ENCODE measurements around the gene CCDC24. TPM values are rescaled to one million over a fixed set of nuclear protein-coding genes. Genes with fewer than 3 reads are reported as not detected.

Gene CCDC24
- total and polyA plus RNA-seq, 2 donors (not counting 3 experiments of a cell fraction or from before 2014, with no cell fraction given): 2.2 to 3.1 TPM

- BruUV-seq (replicated peaks): no TSS peak
- Histone ChIP-seq H3K4me3 (replicated peaks in 1 of 3; ENCODE audit: insufficient read depth in 1 of 3, low read depth in 1 of 3, low read length in 3 of 3) (no peak overlapping the region), H3K79me2 (ENCODE audit: control insufficient read depth, insufficient read depth, low read length) (peaks cover 23% of the 10 kb centered on the region), H3K36me3 (ENCODE audit: control insufficient read depth in 2 of 2, extremely low read depth in 1 of 2, insufficient read depth in 2 of 2, low read length in 2 of 2) (peaks cover 0 to 10% of the 10 kb centered on the region in 2 experiments), H3K4me2 (ENCODE audit: insufficient read depth, low read length) (no peak overlapping the region), H3K4me1 (ENCODE audit: control insufficient read depth, extremely low read depth, insufficient read depth, low read length) (peaks cover 14% of the 10 kb centered on the region), H3K9ac (replicated peaks; ENCODE audit: extremely low read depth, insufficient read depth, low read length) (no peak overlapping the region), H3K9me3 (replicated peaks; ENCODE audit: control insufficient read depth, insufficient read depth, low read length) (no peaks in the 10 kb centered on the region), H4K20me1 (replicated peaks; ENCODE audit: control insufficient read depth, extremely low read depth, insufficient read depth, low read length) (no peaks in the 10 kb centered on the region), H3K27ac (ENCODE audit: insufficient read depth, low read depth, low read length) (no peak overlapping the region), H3K9me1 (replicated peaks; ENCODE audit: control insufficient read depth, extremely low read depth, insufficient read depth, low read length) (no peaks in the 10 kb centered on the region), H3K27me3 (ENCODE audit: control insufficient read depth in 2 of 2, insufficient read depth in 2 of 2, low read length in 2 of 2) (no peaks in the 10 kb centered on the region), H2AFZ (ENCODE audit: low read depth, low read length) (no peak overlapping the region)
- DNase-seq (ENCODE audit: low read depth, low spot score): no peak
- POLR2A ChIA-PET: no interaction called here
- dilution Hi-C loops (cut with MboI; ENCODE audit: extremely low pct_ligation_motif_present, low sequenced_read_pairs) (no loop called here), intact Hi-C loops (cut with micrococcal nuclease) (no loop called here)
- FAIRE-seq: no peak
- CTCF ChIA-PET: no interaction called here
- TF ChIP-seq POLR2A (IDR thresholded peaks at IDR 0.05; ENCODE audit: low read depth, low read length) (no peak), JUN (IDR thresholded peaks at IDR 0.05; ENCODE audit: borderline replicate concordance, insufficient read depth, insufficient read length, low read depth) (no peak), GATA2 (IDR thresholded peaks at IDR 0.05; ENCODE audit: insufficient read depth, insufficient read length, low read depth, low read length) (no peak), EZH2 (IDR thresholded peaks at IDR 0.05; ENCODE audit: borderline replicate concordance, low read depth, low read length, severe bottlenecking) (no peak), MYC (IDR thresholded peaks at IDR 0.05; ENCODE audit: low read depth, low read length) (no peak), POLR2AphosphoS5 (IDR thresholded peaks at IDR 0.05; ENCODE audit: insufficient read depth, low read depth, low read length) (no peak), FOS (IDR thresholded peaks at IDR 0.05; ENCODE audit: borderline replicate concordance, insufficient read depth, low read length) (no peak)
- TF ChIP-seq, protein P1, sequence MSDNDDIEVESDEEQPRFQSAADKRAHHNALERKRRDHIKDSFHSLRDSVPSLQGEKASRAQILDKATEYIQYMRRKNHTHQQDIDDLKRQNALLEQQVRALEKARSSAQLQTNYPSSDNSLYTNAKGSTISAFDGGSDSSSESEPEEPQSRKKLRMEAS (IDR thresholded peaks at IDR 0.05; ENCODE audit: insufficient read depth, insufficient read length): no peak
- TF ChIP-seq, protein P2, sequence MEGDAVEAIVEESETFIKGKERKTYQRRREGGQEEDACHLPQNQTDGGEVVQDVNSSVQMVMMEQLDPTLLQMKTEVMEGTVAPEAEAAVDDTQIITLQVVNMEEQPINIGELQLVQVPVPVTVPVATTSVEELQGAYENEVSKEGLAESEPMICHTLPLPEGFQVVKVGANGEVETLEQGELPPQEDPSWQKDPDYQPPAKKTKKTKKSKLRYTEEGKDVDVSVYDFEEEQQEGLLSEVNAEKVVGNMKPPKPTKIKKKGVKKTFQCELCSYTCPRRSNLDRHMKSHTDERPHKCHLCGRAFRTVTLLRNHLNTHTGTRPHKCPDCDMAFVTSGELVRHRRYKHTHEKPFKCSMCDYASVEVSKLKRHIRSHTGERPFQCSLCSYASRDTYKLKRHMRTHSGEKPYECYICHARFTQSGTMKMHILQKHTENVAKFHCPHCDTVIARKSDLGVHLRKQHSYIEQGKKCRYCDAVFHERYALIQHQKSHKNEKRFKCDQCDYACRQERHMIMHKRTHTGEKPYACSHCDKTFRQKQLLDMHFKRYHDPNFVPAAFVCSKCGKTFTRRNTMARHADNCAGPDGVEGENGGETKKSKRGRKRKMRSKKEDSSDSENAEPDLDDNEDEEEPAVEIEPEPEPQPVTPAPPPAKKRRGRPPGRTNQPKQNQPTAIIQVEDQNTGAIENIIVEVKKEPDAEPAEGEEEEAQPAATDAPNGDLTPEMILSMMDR (IDR thresholded peaks at IDR 0.05; ENCODE audit: extremely low read depth in 1 of 2, insufficient read depth in 1 of 2, low read depth in 1 of 2, low read length in 2 of 2): no peak
Observed at GRCh38 chr1:43983253-43983899, 8.0 kb upstream of the CCDC24 start.

All from endothelial cell of umbilical vein (primary cell).